Mucosa of stomach (tissue), 1 donor: ENCODE data around the gene PLCB3.

Experiments used
- H3K27me3 ChIP-seq: one replicate; pipeline ENCODE4 v1.7.0; 2013; ENCODE audit warnings: mild to moderate bottlenecking, low read length; ENCODE audit not compliant: control insufficient read depth, insufficient read depth
- H3K36me3 ChIP-seq: one replicate; pipeline ENCODE4 v1.7.0; 2013; ENCODE audit warnings: low read length; ENCODE audit not compliant: control insufficient read depth, insufficient read depth
- H3K4me1 ChIP-seq: one replicate; pipeline ENCODE4 v1.7.0; 2013; ENCODE audit warnings: mild to moderate bottlenecking, low read length; ENCODE audit not compliant: control insufficient read depth, insufficient read depth
- H3K4me3 ChIP-seq: one replicate; pipeline ENCODE4 v1.7.0; 2013; ENCODE audit warnings: low read length
- H3K9ac ChIP-seq: one replicate; pipeline ENCODE4 v1.7.0; 2013; ENCODE audit warnings: mild to moderate bottlenecking, low read length, moderate library complexity
- H3K9me3 ChIP-seq: one replicate; pipeline ENCODE4 v1.7.0; 2013; ENCODE audit warnings: mild to moderate bottlenecking, low read length, moderate library complexity; ENCODE audit not compliant: control insufficient read depth
- donor health status: Pancreatic carcinoma.

Gene PLCB3

GRCh38 chr11:64291752-64292459, 40.6 kb downstream of the PLCB3 start:
- Histone ChIP-seq H3K4me3 (no peak overlapping the region), H3K36me3 (no peaks in the 10 kb centered on the region)

GRCh38 chr11:64292460-64293254, 41.3 kb downstream of the PLCB3 start:
- no peak overlapping the region for H3K4me3 ChIP-seq
- no peak overlapping the region for H3K9ac ChIP-seq
- H3K27me3 ChIP-seq: peaks cover 70% of the 10 kb centered on the region

More at GRCh38 chr11:64291752-64292459, 40.6 kb downstream of the PLCB3 start:
- Histone ChIP-seq H3K9me3 (no peaks in the 10 kb centered on the region), H3K27me3 (peaks cover 63% of the 10 kb centered on the region), H3K9ac (peak overlapping the region; percentile 15), H3K4me1 (peaks cover 16% of the 10 kb centered on the region)

GRCh38 chr11:64294774-64295173, 43.4 kb downstream of the PLCB3 start:
- peaks cover 29% of the 10 kb centered on the region for H3K4me1 ChIP-seq
- no peak overlapping the region for H3K4me3 ChIP-seq
- no peak overlapping the region for H3K9ac ChIP-seq
- H3K36me3 ChIP-seq: no peaks in the 10 kb centered on the region
- H3K27me3 ChIP-seq: peaks cover 91% of the 10 kb centered on the region
- no peaks in the 10 kb centered on the region for H3K9me3 ChIP-seq

More at GRCh38 chr11:64292460-64293254, 41.3 kb downstream of the PLCB3 start:
- Histone ChIP-seq H3K4me1 (peaks cover 16% of the 10 kb centered on the region), H3K36me3 (no peaks in the 10 kb centered on the region), H3K9me3 (no peaks in the 10 kb centered on the region)

- no peaks in the 10 kb centered on the region for H3K36me3 ChIP-seq
- H3K4me1 ChIP-seq: peaks cover 39% of the 10 kb centered on the region
- H3K9me3 ChIP-seq: no peaks in the 10 kb centered on the region
- H3K27me3 ChIP-seq: peaks cover 92% of the 10 kb centered on the region
- H3K9ac ChIP-seq: no peak overlapping the region
- no peak overlapping the region for H3K4me3 ChIP-seq
These were observed 44.4 kb downstream of the PLCB3 start for GRCh38 chr11:64295760-64296159.

GRCh38 chr11:64296236-64296635, 44.9 kb downstream of the PLCB3 start:
- no peaks in the 10 kb centered on the region for H3K36me3 ChIP-seq
- H3K27me3 ChIP-seq: peaks cover 90% of the 10 kb centered on the region
- peaks cover 37% of the 10 kb centered on the region for H3K4me1 ChIP-seq
- H3K4me3 ChIP-seq: no peak overlapping the region
- H3K9me3 ChIP-seq: no peaks in the 10 kb centered on the region
- H3K9ac ChIP-seq: no peak overlapping the region

- no peak overlapping the region for H3K4me3 ChIP-seq
- H3K9me3 ChIP-seq: no peaks in the 10 kb centered on the region
- no peak overlapping the region for H3K9ac ChIP-seq
- H3K36me3 ChIP-seq: no peaks in the 10 kb centered on the region
- peaks cover 32% of the 10 kb centered on the region for H3K4me1 ChIP-seq
- H3K27me3 ChIP-seq: peaks cover 82% of the 10 kb centered on the region
These were observed 45.7 kb downstream of the PLCB3 start for GRCh38 chr11:64296830-64297698.

GRCh38 chr11:64297699-64298358, 46.5 kb downstream of the PLCB3 start:
- no peak overlapping the region for H3K4me3 ChIP-seq
- no peaks in the 10 kb centered on the region for H3K9me3 ChIP-seq
- no peaks in the 10 kb centered on the region for H3K36me3 ChIP-seq
- H3K4me1 ChIP-seq: peaks cover 24% of the 10 kb centered on the region
- H3K27me3 ChIP-seq: peaks cover 75% of the 10 kb centered on the region
- no peak overlapping the region for H3K9ac ChIP-seq

- Histone ChIP-seq H3K4me3 (no peak overlapping the region), H3K27me3 (peaks cover 62% of the 10 kb centered on the region), H3K36me3 (no peaks in the 10 kb centered on the region), H3K4me1 (peaks cover 32% of the 10 kb centered on the region), H3K9ac (peak overlapping the region; percentile 34), H3K9me3 (no peaks in the 10 kb centered on the region)
These were observed 47.9 kb downstream of the PLCB3 start for GRCh38 chr11:64298966-64299846.

- H3K4me1 ChIP-seq: peaks cover 36% of the 10 kb centered on the region
- peak within 1 kb of the TSS; percentile 38 for H3K9ac ChIP-seq
- no peaks in the 10 kb centered on the region for H3K36me3 ChIP-seq
- no peaks in the 10 kb centered on the region for H3K9me3 ChIP-seq
- H3K27me3 ChIP-seq: peaks cover 60% of the 10 kb centered on the region
- H3K4me3 ChIP-seq: no peak within 1 kb of the TSS
These were observed 48.7 kb downstream of the PLCB3 start, which contains the start of gene CATSPERZ for GRCh38 chr11:64299847-64300648. TSS of gene CATSPERZ (plus strand) at chr11:64300358. CDS start at chr11:64300411, 53 bp downstream.
